HG02938 (cell line): Measurements from ENCODE around the gene RBM17.
A peak's percentile ranks its signal among the peaks of the same experiment; 100 is the strongest.
"Not testable (repeated sequence)": the region's sequence is repeated elsewhere in the genome, so short reads cannot be mapped to it uniquely, and the experiment has no call there.

Experiments
- ATAC-seq: cut with Tn5 transposase; IDR thresholded peaks from one replicate; pipeline ENCODE4 v1.9.1; 2021; ENCODE audit warnings: mild to moderate bottlenecking, moderate library complexity; ENCODE audit not compliant: unreplicated experiment

Gene RBM17

GRCh38 chr10:6077071-6077675 lies 11.7 kb upstream of the RBM17 start:
- no peak for ATAC-seq

GRCh38 chr10:6079044-6079443 lies 9.8 kb upstream of the RBM17 start:
- no peak for ATAC-seq

DNA sequence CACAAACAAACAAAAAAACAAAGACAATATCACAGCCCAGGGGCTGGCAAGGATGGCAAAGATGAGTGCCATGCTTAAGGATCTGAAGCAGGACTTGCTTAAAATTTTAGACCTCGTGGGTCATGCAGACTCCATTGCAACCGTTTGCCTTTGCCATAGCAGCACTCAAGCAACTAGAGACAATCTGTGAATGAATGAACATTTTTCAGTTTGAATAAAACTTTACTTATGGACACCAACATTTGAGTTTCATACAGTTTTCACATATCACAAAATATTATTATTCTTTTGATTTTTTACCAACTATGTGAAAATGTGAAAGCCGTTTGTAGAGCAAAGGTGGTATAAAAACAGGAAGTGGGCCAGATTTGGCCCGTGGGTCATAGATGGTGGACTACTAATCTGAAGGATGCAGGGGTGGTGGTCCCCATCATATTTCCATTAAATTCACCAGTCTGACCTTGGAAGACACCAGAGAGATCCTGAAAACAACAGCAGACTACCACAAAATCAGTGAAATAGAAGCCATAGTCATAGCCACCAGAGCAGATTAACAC lies 8.3 kb upstream of the RBM17 start:
- ATAC-seq, result no peak

GRCh38 chr10:6082496-6083395 lies 6.1 kb upstream of the RBM17 start:
- ATAC-seq, result no peak

- ATAC-seq, result no peak
These were observed 5.0 kb upstream of the RBM17 start for GRCh38 chr10:6083523-6084475.

- ATAC-seq, result peak; percentile 44
These were observed 2.2 kb upstream of the RBM17 start for GRCh38 chr10:6086375-6087233.

DNA sequence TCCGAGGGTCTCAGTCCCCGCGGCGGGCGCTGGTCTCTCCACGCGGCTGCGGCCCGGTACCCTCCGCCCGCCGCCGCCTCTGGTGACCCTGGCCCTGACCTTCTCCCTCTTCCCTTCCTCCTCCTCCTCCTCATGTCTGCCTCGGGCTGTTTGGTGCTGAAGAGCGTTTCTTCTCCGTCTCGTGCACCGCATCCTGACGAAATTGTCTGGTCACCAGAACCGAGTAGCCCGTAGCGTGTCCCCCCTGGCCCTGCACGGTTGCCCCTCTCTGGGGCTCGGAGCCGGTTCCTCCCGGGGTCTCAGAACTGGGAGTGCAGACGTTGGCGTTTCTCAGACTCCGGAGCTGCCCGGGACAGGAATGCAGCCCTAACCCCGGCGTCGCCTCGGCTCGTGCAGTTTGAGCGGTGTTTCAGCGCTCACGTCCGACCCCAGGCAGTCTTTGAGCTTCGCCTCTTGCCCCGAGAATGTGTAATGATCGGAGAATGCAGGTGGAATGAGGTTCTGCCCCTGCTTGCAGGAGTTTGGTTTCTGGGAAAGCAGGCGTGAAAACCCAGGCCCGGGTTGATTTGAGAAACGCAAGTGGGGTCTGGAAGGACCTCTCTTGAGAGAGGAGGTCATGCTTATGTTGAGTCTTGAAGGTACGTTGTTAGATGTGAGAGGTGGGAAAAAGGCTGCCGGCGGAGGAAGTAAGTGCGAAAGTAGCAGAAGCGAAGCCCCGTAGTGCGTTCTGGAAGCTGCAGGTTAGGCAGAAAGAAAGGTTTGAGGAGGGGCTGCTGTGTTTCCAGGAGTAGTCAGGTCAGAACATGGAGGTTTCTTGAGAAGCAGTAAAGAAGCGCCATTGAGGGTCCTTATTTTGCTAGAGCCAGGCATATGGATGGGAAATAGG lies 743 bp downstream of the RBM17 start:
- peak; percentile 22 for ATAC-seq

DNA sequence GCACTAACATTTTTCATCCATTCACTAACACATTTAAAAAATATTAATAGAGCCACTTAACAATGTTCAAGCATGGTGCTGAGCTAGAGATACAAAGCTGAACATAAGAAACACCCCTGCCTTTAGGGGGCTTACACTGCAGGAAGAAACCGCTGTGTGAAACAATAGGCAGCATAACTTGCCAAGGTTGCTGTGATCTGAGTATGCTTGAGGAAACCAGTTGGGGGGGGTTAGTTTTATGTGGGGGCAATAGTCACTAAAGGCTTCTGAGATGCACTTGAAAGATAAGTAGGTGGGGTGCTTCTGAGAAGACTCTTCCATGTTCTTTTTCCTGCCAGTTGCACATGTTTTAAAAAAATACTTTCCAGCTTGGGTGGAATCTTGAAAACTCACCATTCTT lies 2.8 kb downstream of the RBM17 start:
- ATAC-seq, result no peak

DNA sequence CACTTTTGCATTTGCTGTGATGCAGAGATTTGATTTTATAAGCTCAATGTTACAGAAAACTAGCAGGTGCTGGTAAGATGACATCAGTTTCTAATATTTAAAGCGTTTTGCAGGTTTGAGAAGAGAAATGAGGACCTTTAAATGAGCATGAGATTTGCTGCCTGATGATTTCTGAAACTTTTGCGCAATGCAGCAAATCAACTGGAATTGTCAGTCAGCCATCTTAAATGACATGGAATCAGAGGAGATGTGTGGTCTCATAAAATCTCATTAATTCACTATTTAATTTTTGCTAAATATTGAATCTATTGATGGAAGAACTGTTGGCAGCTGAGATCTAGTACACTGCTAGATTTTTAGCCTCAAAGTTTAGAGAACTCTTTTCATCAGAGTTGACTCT lies 3.9 kb downstream of the RBM17 start:
- no peak for ATAC-seq

DNA sequence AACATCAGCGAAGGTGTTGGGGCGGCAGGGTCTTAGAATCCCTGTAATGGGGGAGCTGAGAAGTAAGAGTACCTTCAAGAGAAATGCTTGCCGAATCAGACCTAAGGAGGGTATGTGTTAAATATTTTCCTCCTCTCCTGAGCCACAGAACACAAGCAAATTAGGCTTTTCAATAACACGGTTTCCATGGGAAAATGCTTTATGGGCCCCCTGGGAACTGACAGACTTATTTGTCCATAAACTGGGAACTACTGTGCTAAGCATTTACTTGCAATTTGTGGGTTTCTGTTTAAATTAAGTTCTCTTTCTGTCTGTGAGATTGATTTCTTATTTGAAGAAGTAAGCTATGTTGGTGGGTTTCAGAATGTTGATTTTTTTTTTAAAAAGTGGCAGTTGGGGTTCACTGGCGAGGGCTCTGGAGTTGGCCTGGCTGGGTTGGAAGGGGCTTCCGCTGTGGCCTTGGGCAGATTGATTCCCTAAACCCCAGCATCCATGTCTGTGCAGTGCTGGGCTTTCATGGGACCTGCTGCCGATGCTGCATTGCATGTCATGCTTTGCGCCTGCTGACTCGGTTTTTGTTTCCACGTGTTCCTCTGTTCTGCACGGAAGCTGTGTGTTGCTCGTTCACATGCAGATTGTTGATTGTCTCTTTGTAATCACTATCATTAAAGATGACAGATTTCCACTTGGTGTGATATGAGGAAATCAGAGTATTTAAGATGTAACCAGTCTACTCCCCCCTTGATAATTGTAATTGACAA lies 7.2 kb downstream of the RBM17 start:
- ATAC-seq, result no peak

DNA sequence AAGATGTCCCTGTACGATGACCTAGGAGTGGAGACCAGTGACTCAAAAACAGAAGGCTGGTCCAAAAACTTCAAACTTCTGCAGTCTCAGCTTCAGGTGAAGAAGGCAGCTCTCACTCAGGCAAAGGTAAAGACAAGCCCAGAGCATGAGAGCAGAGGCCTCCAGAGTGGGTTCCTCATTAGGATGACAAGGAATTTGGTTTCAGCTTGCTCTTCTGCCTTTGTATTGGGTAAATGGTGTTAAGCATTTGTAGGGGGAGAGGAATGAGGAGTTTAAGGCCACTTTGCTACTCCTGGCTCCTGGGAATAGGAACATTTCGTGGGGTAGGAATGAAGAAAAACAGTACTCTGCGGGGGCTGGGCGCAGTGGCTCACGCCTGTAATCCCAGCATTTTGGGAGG lies 8.2 kb downstream of the RBM17 start:
- no peak for ATAC-seq

- no peak for ATAC-seq
These were observed 9.3 kb downstream of the RBM17 start for GRCh38 chr10:6098156-6098555.

GRCh38 chr10:6100370-6100769 lies 11.5 kb downstream of the RBM17 start:
- ATAC-seq, result no peak

- peak; percentile 52 for ATAC-seq
These were observed 12.3 kb downstream of the RBM17 start for GRCh38 chr10:6101181-6101580.

- ATAC-seq, result no peak
These were observed 13.3 kb downstream of the RBM17 start for GRCh38 chr10:6102128-6102527.

GRCh38 chr10:6103591-6103990 lies 14.8 kb downstream of the RBM17 start:
- ATAC-seq, result no peak

DNA sequence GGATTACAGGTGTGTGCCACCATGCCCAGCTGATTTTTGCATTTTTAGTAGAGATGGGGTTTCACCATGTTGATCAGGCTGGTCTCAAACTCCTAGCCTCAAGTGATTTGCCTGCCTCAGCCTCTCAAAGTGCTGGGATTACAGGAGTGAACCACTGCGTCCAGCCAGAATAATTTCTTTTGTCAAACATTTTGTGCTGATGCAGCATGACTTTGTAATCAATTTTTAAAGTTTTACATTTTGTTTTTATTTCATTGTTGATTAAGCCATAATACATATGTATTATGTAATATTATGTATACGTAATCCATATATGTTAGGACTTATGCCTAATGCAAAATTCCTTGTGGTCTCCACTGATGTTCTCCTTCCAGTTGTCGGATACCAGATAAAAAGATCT lies 18.8 kb downstream of the RBM17 start:
- not testable (repeated sequence) for ATAC-seq

DNA sequence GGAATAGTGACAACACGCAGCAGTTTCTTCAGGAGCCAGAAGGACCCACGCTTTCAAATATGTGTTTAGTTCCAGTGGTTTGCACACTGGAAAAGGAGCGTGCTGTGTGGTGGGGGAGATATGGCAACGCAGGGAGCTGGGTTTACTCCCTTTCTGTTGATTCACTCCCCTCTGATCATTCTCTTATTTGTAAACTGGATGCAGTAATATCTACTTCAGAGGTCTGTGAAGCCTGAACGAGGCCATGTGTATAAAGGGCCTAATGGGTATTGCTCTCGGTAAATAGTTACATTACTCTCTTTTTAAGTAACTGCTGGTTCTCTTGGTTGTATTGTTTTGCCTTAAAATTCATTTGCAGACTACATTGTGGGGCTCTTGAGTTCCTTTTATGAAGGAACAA lies 19.2 kb downstream of the RBM17 start:
- ATAC-seq, result no peak
